ENCODE data around the gene OR6C70. TPM values are rescaled to one million over a fixed set of nuclear protein-coding genes. Genes with fewer than 3 reads are reported as not detected.

Gene OR6C70
- not detected in 2 replicates for total RNA-seq

GRCh38 chr12:55470088-55470829 is at the start of gene OR6C70:
OR6C70 (minus strand) TSS chr12:55470138; CDS start chr12:55470138, 0 bp downstream.

GRCh38 chr12:55492078-55492477 is 22.1 kb upstream of the OR6C70 start, which contains the start of gene OR6C68:
OR6C68 (plus strand) TSS chr12:55492378; CDS start chr12:55492378, 0 bp downstream.

GRCh38 chr12:55443776-55444175 is 26.2 kb downstream of the OR6C70 start, which contains the start of gene OR6C2:
OR6C2 (plus strand) TSS chr12:55444076; CDS start chr12:55452214, 8,138 bp downstream.

GRCh38 chr12:55425954-55426353 is 44.0 kb downstream of the OR6C70 start, which contains the start of gene OR6C76:
OR6C76 (plus strand) TSS chr12:55426254; CDS start chr12:55426254, 0 bp downstream.

Other genes with a start within 250 kb of the OR6C70 start
- not detected in 2 replicates for gene OR10A7, start 249.1 kb downstream of the OR6C70 start, total RNA-seq
- not detected in 2 replicates for gene OR6C74, start 225.5 kb downstream of the OR6C70 start, total RNA-seq
- not detected in 2 replicates for gene OR6C6, start 173.6 kb downstream of the OR6C70 start, total RNA-seq
- gene OR6C1, start 155.8 kb downstream of the OR6C70 start, total RNA-seq = not detected in 2 replicates
- not detected in 2 replicates for gene OR6C3, start 139.4 kb downstream of the OR6C70 start, total RNA-seq
- not detected in 2 replicates for gene OR6C75, start 107.2 kb downstream of the OR6C70 start, total RNA-seq
- gene OR6C65, start 69.6 kb downstream of the OR6C70 start, total RNA-seq = not detected in 2 replicates
- not detected in 2 replicates for gene OR6C76, start 43.9 kb downstream of the OR6C70 start, total RNA-seq
- not detected in 2 replicates for gene OR6C2, start 26.1 kb downstream of the OR6C70 start, total RNA-seq
- not detected in 2 replicates for gene OR6C68, start 22.2 kb upstream of the OR6C70 start, total RNA-seq
- gene OR6C4, start 79.5 kb upstream of the OR6C70 start, total RNA-seq = not detected in 2 replicates
- not detected in 2 replicates for gene OR2AP1, start 102.3 kb upstream of the OR6C70 start, total RNA-seq
- not detected in 2 replicates for gene OR10P1, start 166.8 kb upstream of the OR6C70 start, total RNA-seq
- 0.07 and 0.30 TPM in 2 replicates for gene ITGA7, start 237.8 kb upstream of the OR6C70 start, total RNA-seq
- 155 and 161 TPM in 2 replicates for gene BLOC1S1, start 245.9 kb upstream of the OR6C70 start, total RNA-seq

Measured in mammary microvascular endothelial cell (primary cell).